ENCODE results near the gene GRK7. TPM values are rescaled to one million over a fixed set of nuclear protein-coding genes. Genes with fewer than 3 reads are reported as not detected.

The GRK7 gene
- total and polyA plus RNA-seq, 8 donors: 0.05 TPM; not detected in 7

GRCh38 chr3:141811348-141811747 is 48.1 kb downstream of the GRK7 start:
- TF ChIP-seq CTCF (IDR thresholded peaks at IDR 0.05): no peak
- Histone ChIP-seq H3K36me3 (no peaks in the 10 kb centered on the region), H3K4me3 (no peak overlapping the region), H3K9me3 (no peaks in the 10 kb centered on the region), H3K27ac (no peak overlapping the region), H3K4me1 (no peaks in the 10 kb centered on the region), H3K27me3 (no peaks in the 10 kb centered on the region)
- FAIRE-seq (no peak), ATAC-seq (no peak), DNase-seq (no peak)
- intact Hi-C loops (cut with DNase I): no loop called here
- WGBS, 2 donors: 80 to 82% methylated on average over 3 of the region's 3 CpGs

GRCh38 chr3:141812084-141812483 is 48.9 kb downstream of the GRK7 start:
- Histone ChIP-seq H3K9me3 (no peaks in the 10 kb centered on the region), H3K4me1 (no peaks in the 10 kb centered on the region), H3K27me3 (no peaks in the 10 kb centered on the region), H3K4me3 (no peak overlapping the region), H3K36me3 (no peaks in the 10 kb centered on the region), H3K27ac (no peak overlapping the region)
- FAIRE-seq: no peak
- TF ChIP-seq CTCF (IDR thresholded peaks at IDR 0.05): no peak
- 81 to 88% methylated on average over 5 of the region's 5 CpGs for WGBS, 2 donors
- intact Hi-C loops (cut with DNase I): no loop called here
- no peak for ATAC-seq
- DNase-seq: no peak

GRCh38 chr3:141812586-141812985 is 49.4 kb downstream of the GRK7 start:
- Histone ChIP-seq H3K36me3 (no peaks in the 10 kb centered on the region), H3K4me3 (no peak overlapping the region), H3K4me1 (no peaks in the 10 kb centered on the region), H3K27me3 (no peaks in the 10 kb centered on the region), H3K9me3 (no peaks in the 10 kb centered on the region), H3K27ac (no peak overlapping the region)
- no peak for ATAC-seq
- DNase-seq: no peak
- 48 to 51% methylated on average over 4 of the region's 4 CpGs for WGBS, 2 donors
- TF ChIP-seq CTCF (IDR thresholded peaks at IDR 0.05): no peak
- FAIRE-seq: no peak
- intact Hi-C loops (cut with DNase I): no loop called here

Other genes starting within 250 kb of the GRK7 start
- 10 to 100 TPM; 31.7 to 42.3 (median 40.1) TPM for gene RNF7, start 25.1 kb upstream of the GRK7 start, total RNA-seq
- gene RNF7, start 25.1 kb upstream of the GRK7 start, polyA plus RNA-seq: 100 to 1,000 TPM in 1 of 2 donors, 10 to 100 TPM in 1; 76.7 to 103 TPM
- 10 to 100 TPM in 5 of 6 donors, 1 to 10 TPM in 1; 6.7 to 29.9 (median 17.6) TPM for gene ATP1B3, start 113.2 kb downstream of the GRK7 start, total RNA-seq
- 10 to 100 TPM; 24.7 to 53.0 TPM for gene ATP1B3, start 113.2 kb downstream of the GRK7 start, polyA plus RNA-seq